ENCODE measurements around the gene ADAMTS13. TPM values are rescaled to one million over a fixed set of nuclear protein-coding genes. Genes with fewer than 3 reads are reported as not detected.

Gene ADAMTS13
- total RNA-seq, 4 donors from 2014 or later: 1.0 to 2.2 (median 1.4) TPM

- Histone ChIP-seq H3K36me3 (no peaks in the 10 kb centered on the region), H3K27ac (peak within 1 kb of the TSS; percentile 91 to 99 (median 92)), H3K27me3 (no peaks in the 10 kb centered on the region), H3K4me1 (peaks cover 7 to 19% of the 10 kb centered on the region in 2 donors), H3K9me3 (no peaks in the 10 kb centered on the region), H3K4me3 (peak within 1 kb of the TSS; percentile 75 to 97 (median 79))
- ATAC-seq (peak; percentile 91 to 94), DNase-seq (peak; percentile 96)
- TF ChIP-seq POLR2A (IDR thresholded peaks at IDR 0.05) (peak; percentile 45 to 72), CTCF (IDR thresholded peaks at IDR 0.05 in 4 of 5, conservative IDR thresholded peaks at IDR 0.05 in 1 of 5) (no peak)
- intact Hi-C loops (cut with DNase I; ENCODE audit: low total_unique reads) (loop anchor here (1.0 to 10.0 kb wide), 4 partner anchors 20 to 425 kb away; partner anchors contain the start of genes GTF3C5, REXO4 and SLC2A6), in situ Hi-C loops (cut with MboI; ENCODE audit: low sequenced_read_pairs in 4 of 4) (no loop called here)
Observed at GRCh38 chr9:133459476-133460404, 37.6 kb downstream of the ADAMTS13 start, which contains the start of gene CACFD1. TSS of gene CACFD1 (plus strand) at chr9:133459978. CDS start at chr9:133460067, 89 bp downstream.

- DNase-seq (peak; percentile 31 to 55), ATAC-seq (peak; percentile 5 to 18)
- in situ Hi-C loops (cut with MboI; ENCODE audit: low sequenced_read_pairs in 4 of 4): no loop called here
- intact Hi-C loops (cut with DNase I; ENCODE audit: low total_unique reads): loop anchor here (1.0 to 10.0 kb wide), 4 partner anchors 19 to 426 kb away; partner anchors contain the start of genes GTF3C5, REXO4 and SLC2A6
- Histone ChIP-seq H3K9me3 (no peaks in the 10 kb centered on the region), H3K27me3 (no peaks in the 10 kb centered on the region), H3K4me1 (peaks cover 7 to 19% of the 10 kb centered on the region in 2 donors), H3K36me3 (no peaks in the 10 kb centered on the region), H3K4me3 (peak overlapping the region; percentile 75 to 97 (median 79)), H3K27ac (peak overlapping the region; percentile 91 to 99 (median 92))
- TF ChIP-seq POLR2A (IDR thresholded peaks at IDR 0.05) (peak in 1 of 2 donors; percentile 8), CTCF (IDR thresholded peaks at IDR 0.05 in 4 of 5, conservative IDR thresholded peaks at IDR 0.05 in 1 of 5) (no peak)
Observed at GRCh38 chr9:133460405-133461175, 38.4 kb downstream of the ADAMTS13 start.

GRCh38 chr9:133461975-133462374, 39.8 kb downstream of the ADAMTS13 start:
- Histone ChIP-seq H3K27ac (no peak overlapping the region), H3K4me1 (peaks cover 7 to 19% of the 10 kb centered on the region in 2 donors), H3K4me3 (no peak overlapping the region), H3K27me3 (no peaks in the 10 kb centered on the region), H3K36me3 (no peaks in the 10 kb centered on the region), H3K9me3 (no peaks in the 10 kb centered on the region)
- intact Hi-C loops (cut with DNase I; ENCODE audit: low total_unique reads): loop anchor here (2.0 to 10.0 kb wide), 2 partner anchors 43 to 427 kb away; partner anchors contain the start of genes GTF3C5 and REXO4
- TF ChIP-seq POLR2A (IDR thresholded peaks at IDR 0.05) (no peak), CTCF (IDR thresholded peaks at IDR 0.05 in 4 of 5, conservative IDR thresholded peaks at IDR 0.05 in 1 of 5) (no peak)
- in situ Hi-C loops (cut with MboI; ENCODE audit: low sequenced_read_pairs in 4 of 4): no loop called here
- DNase-seq: no peak
- ATAC-seq: no peak

GRCh38 chr9:133463234-133463863, 41.2 kb downstream of the ADAMTS13 start:
- Histone ChIP-seq H3K4me3 (no peak overlapping the region), H3K9me3 (no peaks in the 10 kb centered on the region), H3K36me3 (no peaks in the 10 kb centered on the region), H3K27ac (no peak overlapping the region), H3K27me3 (no peaks in the 10 kb centered on the region), H3K4me1 (peaks cover 7 to 15% of the 10 kb centered on the region in 2 donors)
- no peak for DNase-seq
- in situ Hi-C loops (cut with MboI; ENCODE audit: low sequenced_read_pairs in 4 of 4) (no loop called here), intact Hi-C loops (cut with DNase I; ENCODE audit: low total_unique reads) (loop anchor here (10.0 kb wide), 1 partner anchor 429 kb away; the partner anchor contains the start of gene GTF3C5)
- no peak for TF ChIP-seq POLR2A (IDR thresholded peaks at IDR 0.05)
- TF ChIP-seq CTCF (IDR thresholded peaks at IDR 0.05 in 4 of 5, conservative IDR thresholded peaks at IDR 0.05 in 1 of 5): no peak
- ATAC-seq: no peak
